Measurements from ENCODE around the gene PPP4R3A.

GRCh38 chr14:91429385-91429784 lies 80.7 kb downstream of the PPP4R3A start:
- TF ChIP-seq EZH2phosphoT487 (IDR thresholded peaks at IDR 0.05; ENCODE audit: borderline replicate concordance, low read depth, low read length) = no peak
- no peak for TF ChIP-seq CTCF (conservative IDR thresholded peaks at IDR 0.05; ENCODE audit: low read length)

Measured in OCI-LY7 (cell line).